Endothelial cell (in vitro differentiated cells): ENCODE results near the gene SLC66A2. TPM values are rescaled to one million over a fixed set of nuclear protein-coding genes. Genes with fewer than 3 reads are reported as not detected.
"Not testable (repeated sequence)": the region's sequence is repeated elsewhere in the genome, so short reads cannot be mapped to it uniquely, and the experiment has no call there.

Source experiments
- DNase-seq: peaks from one replicate; pipeline ENCODE4 v3.0.0; 2021; ENCODE audit warnings: low spot score
- H3K27ac Mint-ChIP-seq: one replicate; pipeline ENCODE4 v1.8.0; 2021; ENCODE audit warnings: mixed read lengths, inconsistent platforms; ENCODE audit not compliant: unreplicated experiment
- H3K27me3 Mint-ChIP-seq: one replicate; pipeline ENCODE4 v1.8.0; 2021; ENCODE audit warnings: mild to moderate bottlenecking, moderate library complexity, mixed read lengths, inconsistent platforms; ENCODE audit not compliant: unreplicated experiment
- H3K36me3 Mint-ChIP-seq: one replicate; pipeline ENCODE4 v1.8.0; 2021; ENCODE audit warnings: mild to moderate bottlenecking, low read depth, mixed read lengths, inconsistent platforms; ENCODE audit not compliant: unreplicated experiment
- H3K4me1 Mint-ChIP-seq: one replicate; pipeline ENCODE4 v1.8.0; 2021; ENCODE audit warnings: mild to moderate bottlenecking, mixed read lengths, inconsistent platforms; ENCODE audit not compliant: unreplicated experiment
- H3K4me3 Mint-ChIP-seq: one replicate; pipeline ENCODE4 v1.8.0; 2021; ENCODE audit warnings: mild to moderate bottlenecking, mixed read lengths, inconsistent platforms; ENCODE audit not compliant: unreplicated experiment
- H3K9me3 Mint-ChIP-seq: one replicate; pipeline ENCODE4 v1.8.0; 2021; ENCODE audit warnings: mixed read lengths, inconsistent platforms; ENCODE audit not compliant: unreplicated experiment
- long read RNA-seq: library from polyadenylated mRNA; unstranded; transcript quantifications from one replicate; pipeline ENCODE4 v2.0.0, GENCODE V29; 2020; ENCODE audit not compliant: unreplicated experiment
- total RNA-seq: library from RNA; stranded (reverse); fragmentation: NEBNext Ultra II Directional; extraction: Animal tissue kit (Norgen Biotek cat#: 25700); gene quantifications from one replicate; pipeline ENCODE4 v1.2.1, GENCODE V29; 2021; ENCODE audit not compliant: unreplicated experiment
- TF ChIP-seq, protein P1 (sequence below): fragments of 200-600 bp; sonication (generic); IDR thresholded peaks from one replicate; pipeline ENCODE4 v1.5.0; 2021; ENCODE audit warnings: antibody characterized with exemption; ENCODE audit not compliant: unreplicated experiment

SLC66A2 gene
- total RNA-seq = 31.8 TPM
- long read RNA-seq, partial matches to known transcripts = 1 of 1 reads
- long read RNA-seq, other reads (novel, unspliced or antisense) = 0 of 1 reads

DNA sequence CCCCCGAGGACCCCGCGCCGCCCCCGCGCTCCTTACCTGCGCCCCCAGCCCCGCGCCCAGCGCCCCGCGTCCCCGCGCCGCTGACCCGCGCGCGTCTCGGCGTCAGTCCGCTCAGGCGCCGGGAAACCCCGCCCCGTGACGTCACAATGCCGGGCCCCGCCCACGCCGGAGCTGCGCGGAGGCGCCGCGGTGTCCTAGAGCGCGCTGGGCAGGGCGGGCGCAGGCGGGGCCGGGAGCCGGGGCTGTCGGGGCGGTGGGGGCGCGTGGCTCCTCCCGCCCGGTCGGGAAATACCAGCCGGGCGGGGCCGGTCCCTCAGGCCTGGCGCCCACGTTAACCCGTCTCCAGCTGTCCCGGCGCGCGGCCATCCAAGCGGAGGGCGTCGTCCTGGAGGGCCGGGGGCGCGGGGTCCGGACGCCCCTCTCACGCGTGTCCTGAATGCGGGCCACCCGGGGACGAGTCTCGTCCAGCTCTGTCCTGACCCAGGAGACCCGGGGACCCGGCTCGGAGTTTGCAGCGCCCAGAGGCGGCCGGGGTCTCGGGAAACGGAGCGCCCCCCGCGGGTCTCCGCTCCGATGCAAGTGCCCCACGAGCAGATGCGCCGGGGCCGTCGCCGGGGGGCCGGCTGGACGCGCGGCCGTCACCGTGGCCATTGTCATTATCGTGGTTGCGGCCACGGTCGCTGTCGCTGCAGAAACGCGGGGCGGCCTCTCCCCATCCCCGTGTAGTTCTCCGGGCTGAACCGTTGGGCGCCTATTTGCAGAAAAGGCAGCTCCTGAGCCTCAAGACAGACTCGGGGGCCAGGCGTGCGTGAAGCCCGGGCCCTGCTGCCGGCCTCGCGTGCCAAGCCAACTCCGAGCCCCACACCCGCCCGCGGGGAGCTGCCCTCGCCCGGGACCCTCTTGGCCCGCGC, at the start of gene SLC66A2:
TSS of gene SLC66A2 (minus strand) at position 109 of the 911 bp plus-strand sequence. CDS start 727 bp downstream, outside the sequence.
- H3K36me3 Mint-ChIP-seq = peaks cover 11% of the 10 kb centered on the region
- peak; percentile 93 for DNase-seq
- peaks cover 11% of the 10 kb centered on the region for H3K4me1 Mint-ChIP-seq
- TF ChIP-seq, protein P1, sequence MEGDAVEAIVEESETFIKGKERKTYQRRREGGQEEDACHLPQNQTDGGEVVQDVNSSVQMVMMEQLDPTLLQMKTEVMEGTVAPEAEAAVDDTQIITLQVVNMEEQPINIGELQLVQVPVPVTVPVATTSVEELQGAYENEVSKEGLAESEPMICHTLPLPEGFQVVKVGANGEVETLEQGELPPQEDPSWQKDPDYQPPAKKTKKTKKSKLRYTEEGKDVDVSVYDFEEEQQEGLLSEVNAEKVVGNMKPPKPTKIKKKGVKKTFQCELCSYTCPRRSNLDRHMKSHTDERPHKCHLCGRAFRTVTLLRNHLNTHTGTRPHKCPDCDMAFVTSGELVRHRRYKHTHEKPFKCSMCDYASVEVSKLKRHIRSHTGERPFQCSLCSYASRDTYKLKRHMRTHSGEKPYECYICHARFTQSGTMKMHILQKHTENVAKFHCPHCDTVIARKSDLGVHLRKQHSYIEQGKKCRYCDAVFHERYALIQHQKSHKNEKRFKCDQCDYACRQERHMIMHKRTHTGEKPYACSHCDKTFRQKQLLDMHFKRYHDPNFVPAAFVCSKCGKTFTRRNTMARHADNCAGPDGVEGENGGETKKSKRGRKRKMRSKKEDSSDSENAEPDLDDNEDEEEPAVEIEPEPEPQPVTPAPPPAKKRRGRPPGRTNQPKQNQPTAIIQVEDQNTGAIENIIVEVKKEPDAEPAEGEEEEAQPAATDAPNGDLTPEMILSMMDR = no peak
- H3K9me3 Mint-ChIP-seq = no peaks in the 10 kb centered on the region
- H3K27me3 Mint-ChIP-seq = peaks cover 17% of the 10 kb centered on the region
- no peak within 1 kb of the TSS for H3K27ac Mint-ChIP-seq
- H3K4me3 Mint-ChIP-seq = peak within 1 kb of the TSS; percentile 94

DNA sequence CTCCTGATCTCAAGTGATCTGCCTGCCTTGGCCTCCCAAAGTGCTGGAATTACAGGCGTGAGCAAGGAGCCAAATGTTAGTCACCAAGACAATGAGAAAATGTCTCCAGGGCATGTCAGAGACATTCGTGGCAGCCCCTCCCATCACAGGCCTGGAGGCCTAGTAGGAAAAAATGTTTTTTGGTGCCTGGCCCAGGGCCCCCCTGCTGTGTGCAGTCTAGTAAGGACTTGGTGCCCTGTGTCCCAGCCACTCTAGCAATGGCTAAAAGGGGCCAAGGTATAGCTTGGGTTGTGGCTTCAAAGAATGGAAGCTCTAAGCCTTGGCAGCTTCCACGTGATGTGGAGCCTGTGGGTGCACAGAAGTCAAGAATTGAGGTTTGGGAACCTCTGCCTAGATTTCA, 49.4 kb upstream of the SLC66A2 start:
- H3K36me3 Mint-ChIP-seq = peaks cover 8% of the 10 kb centered on the region
- H3K27me3 Mint-ChIP-seq = no peaks in the 10 kb centered on the region

DNA sequence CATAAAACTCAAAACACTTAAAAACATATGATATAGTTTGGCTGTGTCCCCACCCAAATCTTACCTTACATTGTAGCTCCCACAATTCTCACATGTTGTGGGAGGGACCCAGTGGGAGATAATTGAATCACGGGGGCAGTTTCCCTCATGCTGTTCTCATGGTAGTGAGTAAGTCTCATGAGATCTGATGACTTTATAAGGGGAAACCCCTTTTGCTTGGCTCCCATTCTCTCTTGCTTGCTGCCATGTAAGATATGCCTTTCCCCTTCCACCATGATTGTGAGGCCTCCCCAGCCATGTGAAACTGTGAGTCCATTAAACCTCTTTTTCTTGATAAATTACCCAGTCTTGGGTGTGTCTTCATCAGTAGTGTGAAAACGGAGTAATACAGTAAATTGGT, 48.2 kb upstream of the SLC66A2 start:
- H3K4me1 Mint-ChIP-seq, H3K4me3 Mint-ChIP-seq, DNase-seq, H3K9me3 Mint-ChIP-seq, H3K27ac Mint-ChIP-seq, H3K27me3 Mint-ChIP-seq, H3K36me3 Mint-ChIP-seq: not testable (repeated sequence)

More for the DNA sequence above, 49.4 kb upstream of the SLC66A2 start:
- Mint-ChIP-seq H3K27ac (no peak overlapping the region), H3K9me3 (peaks cover 7% of the 10 kb centered on the region), H3K4me3 (no peak overlapping the region), H3K4me1 (no peaks in the 10 kb centered on the region)
- no peak for DNase-seq
- TF ChIP-seq, protein P1 = no peak

DNA sequence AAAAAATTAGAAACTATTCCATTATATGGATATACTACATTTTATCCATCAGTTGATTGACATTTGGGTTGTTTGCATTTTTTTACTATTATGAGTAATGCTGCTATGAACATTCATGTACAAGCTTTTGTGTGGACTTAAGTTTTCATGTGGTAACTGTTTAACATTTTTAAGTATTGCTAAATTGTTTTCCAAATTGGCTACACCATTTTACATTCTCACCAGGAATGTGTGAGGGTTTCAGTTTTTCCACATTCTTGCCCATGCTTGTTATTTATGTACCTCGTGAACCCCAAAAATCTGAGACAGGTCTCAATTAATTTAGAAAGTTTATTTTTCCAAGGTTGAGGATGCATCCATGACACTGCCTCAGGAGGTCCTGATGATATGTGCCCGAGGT, 40.0 kb upstream of the SLC66A2 start:
- peaks cover 16% of the 10 kb centered on the region for H3K4me1 Mint-ChIP-seq
- H3K9me3 Mint-ChIP-seq = no peaks in the 10 kb centered on the region
- no peak overlapping the region for H3K27ac Mint-ChIP-seq
- no peaks in the 10 kb centered on the region for H3K36me3 Mint-ChIP-seq
- no peak for DNase-seq
- no peak overlapping the region for H3K4me3 Mint-ChIP-seq
- peaks cover 1% of the 10 kb centered on the region for H3K27me3 Mint-ChIP-seq
- TF ChIP-seq, protein P1 = no peak

DNA sequence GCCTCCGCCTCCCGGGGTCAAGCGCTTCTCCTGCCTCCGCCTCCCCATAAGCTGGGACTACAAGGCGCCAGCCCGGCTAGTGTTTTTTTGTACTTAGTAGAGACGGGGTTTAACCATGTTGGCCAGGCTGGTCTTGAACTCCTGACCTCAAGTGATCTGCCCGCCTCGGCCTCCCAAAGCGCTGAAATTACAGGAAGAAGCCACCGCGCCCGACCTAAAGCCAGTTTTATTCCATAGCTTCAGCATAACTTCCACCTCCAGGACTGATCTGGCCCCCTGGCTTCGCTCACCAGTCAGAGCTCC, 37.7 kb upstream of the SLC66A2 start:
- peak overlapping the region; percentile 98 for H3K4me3 Mint-ChIP-seq
- TF ChIP-seq, protein P1 = no peak
- no peaks in the 10 kb centered on the region for H3K27me3 Mint-ChIP-seq
- DNase-seq = no peak
- H3K36me3 Mint-ChIP-seq = peaks cover 5% of the 10 kb centered on the region
- H3K27ac Mint-ChIP-seq = no peak overlapping the region
- no peaks in the 10 kb centered on the region for H3K9me3 Mint-ChIP-seq
- peaks cover 18% of the 10 kb centered on the region for H3K4me1 Mint-ChIP-seq
